H1 (cell line): ENCODE data around the gene RABL6. TPM values are rescaled to one million over a fixed set of nuclear protein-coding genes. Genes with fewer than 3 reads are reported as not detected.

Experiments used
- CTCF ChIA-PET: fragments of 300-600 bp; sonication (Branson Sonifier 250); formaldehyde crosslinking; loops from one replicate; lab custom pipeline; 2021; ENCODE audit not compliant: partially characterized antibody; lab: Charles Lee
- POLR2A ChIA-PET: fragments of 300-600 bp; sonication (Branson Sonifier 250); formaldehyde crosslinking; loops from one replicate; lab custom pipeline; 2021; ENCODE audit warnings: inconsistent platforms; ENCODE audit not compliant: partially characterized antibody; lab: Charles Lee
- DNase-seq, 2 experiments: peaks; one replicate each; pipeline versions ENCODE4 v3.0.0 to v3.0.0-alpha.2; 2010 to 2022; ENCODE audit warnings: low spot score in 2 of 2, low read depth in 1 of 2, mixed read lengths in 1 of 2
- FAIRE-seq: peaks from 2 replicates; lab custom pipeline; 2011; peaks lifted over from hg19 to GRCh38; lab: Jason Lieb, UNC
- H2AFZ ChIP-seq: 2 replicates; pipeline ENCODE4 v1.8.1; 2012; ENCODE audit warnings: low read length, inconsistent platforms
- H2AK5ac ChIP-seq: 2 replicates; pipeline ENCODE4 v1.6.1; 2013; ENCODE audit warnings: low read depth, low read length
- H2BK120ac ChIP-seq: replicated peaks from 2 replicates; pipeline ENCODE3; 2013; ENCODE audit warnings: low read depth, low read length, inconsistent platforms
- H2BK12ac ChIP-seq: 2 replicates; pipeline ENCODE4 v1.6.1; 2013; ENCODE audit warnings: low read depth, low read length
- H2BK15ac ChIP-seq: 2 replicates; pipeline ENCODE4 v1.6.1; 2013; ENCODE audit warnings: low read length
- H2BK20ac ChIP-seq: 2 replicates; pipeline ENCODE4 v1.6.1; 2013; ENCODE audit warnings: low read length
- H2BK5ac ChIP-seq: 2 replicates; pipeline ENCODE4 v1.6.1; 2013; ENCODE audit warnings: low read depth, low read length
- H3K14ac ChIP-seq: 2 replicates; pipeline ENCODE4 v1.6.1; 2013; ENCODE audit warnings: inconsistent platforms; ENCODE audit not compliant: insufficient read length
- H3K18ac ChIP-seq: 2 replicates; pipeline ENCODE4 v1.6.1; 2013; ENCODE audit warnings: low read length; ENCODE audit errors: extremely low read depth
- H3K23ac ChIP-seq: 2 replicates; pipeline ENCODE4 v1.6.1; 2013; ENCODE audit warnings: inconsistent platforms; ENCODE audit not compliant: insufficient read length
- H3K23me2 ChIP-seq: 2 replicates; pipeline ENCODE4 v1.6.1; 2013; ENCODE audit warnings: low read depth, low read length
- H3K27ac ChIP-seq: 2 replicates; pipeline ENCODE4 v1.6.1; 2011; ENCODE audit warnings: low read depth, low read length, inconsistent platforms
- H3K27me3 ChIP-seq, 4 experiments: replicated peaks in 1 of 4; 1 replicate in 1 of 4; 2 replicates in 3 of 4; pipeline versions ENCODE4 v1.6.1 to v1.8.1; 2011 to 2013; ENCODE audit warnings: low read length in 3 of 4, mild to moderate bottlenecking in 3 of 4, inconsistent platforms in 2 of 4, mixed read lengths in 2 of 4, moderate library complexity in 1 of 4; ENCODE audit not compliant: control insufficient read depth in 3 of 4, insufficient read depth in 3 of 4; ENCODE audit errors: extremely low read depth in 1 of 4
- H3K36me3 ChIP-seq, 4 experiments: 2 replicates each; pipeline versions ENCODE4 v1.6.1 to v1.8.1; 2011 to 2013; ENCODE audit warnings: mild to moderate bottlenecking in 4 of 4, low read length in 3 of 4, moderate library complexity in 2 of 4, control low read depth in 1 of 4, inconsistent platforms in 1 of 4; ENCODE audit not compliant: insufficient read depth in 4 of 4, control insufficient read depth in 2 of 4
- H3K4ac ChIP-seq: replicated peaks from 2 replicates; pipeline ENCODE3; 2013; ENCODE audit warnings: low read length, low read depth, mixed read lengths, inconsistent platforms; ENCODE audit not compliant: insufficient read length
- H3K4me1 ChIP-seq, 4 experiments: replicated peaks in 1 of 4; 1 replicate in 1 of 4; 2 replicates in 3 of 4; pipeline versions ENCODE4 v1.6.1 to v1.8.1; 2011 to 2013; ENCODE audit warnings: low read length in 3 of 4, inconsistent platforms in 2 of 4, mixed read lengths in 1 of 4; ENCODE audit not compliant: insufficient read depth in 4 of 4, control insufficient read depth in 3 of 4
- H3K4me2 ChIP-seq, 2 experiments: 2 replicates each; pipeline versions ENCODE4 v1.6.1 to v1.8.1; 2011 to 2013; ENCODE audit warnings: low read depth in 2 of 2, low read length in 2 of 2, control low read depth in 1 of 2, inconsistent platforms in 1 of 2, mild to moderate bottlenecking in 1 of 2; ENCODE audit not compliant: insufficient read depth in 1 of 2
- H3K4me3 ChIP-seq, 4 experiments: fragments of 200-600, 300-600 bp in 1 of 4; sonication (generic), shearing (Covaris generic), sonication (Bioruptor Twin) in 1 of 4; 2 replicates each; pipeline versions ENCODE4 v1.5.1 to v1.8.1; 2011 to 2016; ENCODE audit warnings: low read length in 4 of 4, low read depth in 3 of 4, control low read depth in 2 of 4, inconsistent platforms in 2 of 4, mild to moderate bottlenecking in 2 of 4, mixed read lengths in 1 of 4, moderate library complexity in 1 of 4; ENCODE audit not compliant: insufficient read depth in 2 of 4; ENCODE audit errors: extremely low read depth in 1 of 4
- H3K56ac ChIP-seq: replicated peaks from 2 replicates; pipeline ENCODE3; 2013; ENCODE audit warnings: low read depth, mild to moderate bottlenecking, mixed read lengths, low read length, inconsistent platforms; ENCODE audit not compliant: insufficient read length
- H3K79me1 ChIP-seq: 2 replicates; pipeline ENCODE4 v1.6.1; 2013; ENCODE audit warnings: low read depth, low read length, control low read depth
- H3K79me2 ChIP-seq, 2 experiments: 2 replicates each; pipeline versions ENCODE4 v1.6.1 to v1.8.1; 2012 to 2013; ENCODE audit warnings: low read length in 2 of 2, mild to moderate bottlenecking in 2 of 2, inconsistent platforms in 1 of 2; ENCODE audit not compliant: insufficient read depth in 2 of 2, control insufficient read depth in 1 of 2
- H3K9ac ChIP-seq, 4 experiments: replicated peaks in 1 of 4; 1 replicate in 1 of 4; 2 replicates in 3 of 4; pipeline versions ENCODE4 v1.6.1 to v1.8.1; 2011 to 2013; ENCODE audit warnings: low read depth in 3 of 4, low read length in 3 of 4, control low read depth in 2 of 4, mild to moderate bottlenecking in 2 of 4, moderate library complexity in 2 of 4, inconsistent platforms in 1 of 4; ENCODE audit errors: extremely low read depth in 1 of 4
- H3K9me3 ChIP-seq, 2 experiments: 2 replicates each; pipeline versions ENCODE4 v1.6.1 to v1.8.1; 2012 to 2013; ENCODE audit warnings: mild to moderate bottlenecking in 2 of 2, moderate library complexity in 2 of 2, control low read depth in 1 of 2, inconsistent platforms in 1 of 2, low read depth in 1 of 2, low read length in 1 of 2, mixed read lengths in 1 of 2; ENCODE audit not compliant: insufficient read depth in 2 of 2
- H4K20me1 ChIP-seq, 2 experiments: replicated peaks in 1 of 2; 2 replicates each; pipeline versions ENCODE3 to v1.8.1; 2011 to 2013; ENCODE audit warnings: inconsistent platforms in 2 of 2, low read length in 2 of 2, mild to moderate bottlenecking in 1 of 2; ENCODE audit not compliant: insufficient read depth in 2 of 2, control insufficient read depth in 1 of 2
- H4K5ac ChIP-seq: 2 replicates; pipeline ENCODE4 v1.6.1; 2013; ENCODE audit warnings: low read length, low read depth, mixed read lengths, inconsistent platforms; ENCODE audit not compliant: insufficient read length
- H4K8ac ChIP-seq: 2 replicates; pipeline ENCODE4 v1.8.0; 2013; ENCODE audit warnings: mild to moderate bottlenecking, moderate library complexity, low read length, inconsistent platforms; ENCODE audit not compliant: insufficient read depth; ENCODE audit errors: extremely low read depth
- H4K91ac ChIP-seq: replicated peaks from 2 replicates; pipeline ENCODE3; 2013; ENCODE audit warnings: low read length, mixed read lengths, inconsistent platforms; ENCODE audit not compliant: insufficient read length
- BACH1 ChIP-seq: IDR thresholded peaks from 2 replicates; pipeline ENCODE4 v1.6.1; 2012; ENCODE audit warnings: low read length, improper control_type of control experiment
- EGR1 ChIP-seq: IDR thresholded peaks from 2 replicates; pipeline ENCODE4 v1.6.1; 2011; ENCODE audit warnings: low read depth, low read length, borderline replicate concordance
- GABPA ChIP-seq: IDR thresholded peaks from 2 replicates; pipeline ENCODE4 v1.6.1; 2011; ENCODE audit warnings: mild to moderate bottlenecking, low read length, moderate library complexity, borderline replicate concordance; ENCODE audit not compliant: insufficient read depth
- KDM1A ChIP-seq: fragments of 200-600, 300-600 bp; sonication (generic); IDR thresholded peaks from 2 replicates; pipeline ENCODE4 v1.7.1; 2016; ENCODE audit warnings: mild to moderate bottlenecking, low read length, borderline replicate concordance
- POU5F1 ChIP-seq: IDR thresholded peaks from 2 replicates; pipeline ENCODE4 v1.6.1; 2011; ENCODE audit warnings: low read depth, mild to moderate bottlenecking, low read length, moderate library complexity
- SIRT6 ChIP-seq: IDR thresholded peaks from one replicate; pipeline ENCODE4 v1.7.1; 2012; ENCODE audit warnings: low read length, inconsistent platforms
- SP1 ChIP-seq: IDR thresholded peaks from 2 replicates; pipeline ENCODE4 v1.6.1; 2011; ENCODE audit warnings: low read depth, low read length
- SUZ12 ChIP-seq: fragments of 200-600 bp; sonication (generic); IDR thresholded peaks from 2 replicates; pipeline ENCODE4 v1.6.1; 2012; ENCODE audit warnings: mild to moderate bottlenecking, inconsistent platforms, low read length, moderate library complexity, mixed read lengths
- TAF1 ChIP-seq: IDR thresholded peaks from 2 replicates; pipeline ENCODE4 v1.6.1; 2011; ENCODE audit warnings: mild to moderate bottlenecking, low read depth, low read length
- WGBS, 2 experiments: shearing (Covaris generic) in 1 of 2; methylation state at CpG; one replicate each; pipeline versions ENCODE4 v1.1.6 to v1.1.7; 2013 to 2015; ENCODE audit warnings: low lambda C conversion rate in 2 of 2, mixed read lengths in 2 of 2, inconsistent platforms in 1 of 2, low coverage in 1 of 2, missing lambda C conversion rate in 1 of 2; ENCODE audit not compliant: insufficient replicate concordance in 2 of 2, insufficient coverage in 1 of 2, insufficient read length in 1 of 2; ENCODE audit errors: extremely low coverage in 1 of 2, missing lambda C conversion rate in 1 of 2; 5-methylcytosine and 5-hydroxymethylcytosine counted together
- polyA plus RNA-seq, 7 experiments: library from polyadenylated mRNA; depleted of rRNA in 3 of 7; stranded (reverse) in 5 of 7; unstranded in 2 of 7; fragments of >200 nt in 5 of 7; fragments of 200-250 nt in 2 of 7; gene quantifications; 1 replicate in 5 of 7; 2 replicates in 1 of 7; 4 replicates in 1 of 7; pipeline versions ENCODE4 v1.2.1 to v1.2.3, GENCODE V29; 2011 to 2013; ENCODE audit warnings: missing spikeins in 2 of 7, mixed read lengths in 2 of 7
- total RNA-seq: library from RNA; stranded (reverse); fragmentation: NEBNext Ultra II Directional; extraction: Animal tissue kit (Norgen Biotek cat#: 25700); gene quantifications from 2 replicates; pipeline ENCODE4 v1.2.1, GENCODE V29; 2021
- TF ChIP-seq, protein P1 (sequence below): IDR thresholded peaks from 2 replicates; pipeline ENCODE4 v1.6.1; 2011; ENCODE audit warnings: low read length, improper control_type of control experiment
- TF ChIP-seq, protein P2 (sequence below): IDR thresholded peaks from 2 replicates; pipeline ENCODE4 v1.6.1; 2012; ENCODE audit warnings: low read length, inconsistent platforms

Gene RABL6
- total and polyA plus RNA-seq, 2 of the 8 experiments (the other 6 are each of a cell fraction or from before 2014, with no cell fraction given) = 70.1 to 130 TPM

DNA sequence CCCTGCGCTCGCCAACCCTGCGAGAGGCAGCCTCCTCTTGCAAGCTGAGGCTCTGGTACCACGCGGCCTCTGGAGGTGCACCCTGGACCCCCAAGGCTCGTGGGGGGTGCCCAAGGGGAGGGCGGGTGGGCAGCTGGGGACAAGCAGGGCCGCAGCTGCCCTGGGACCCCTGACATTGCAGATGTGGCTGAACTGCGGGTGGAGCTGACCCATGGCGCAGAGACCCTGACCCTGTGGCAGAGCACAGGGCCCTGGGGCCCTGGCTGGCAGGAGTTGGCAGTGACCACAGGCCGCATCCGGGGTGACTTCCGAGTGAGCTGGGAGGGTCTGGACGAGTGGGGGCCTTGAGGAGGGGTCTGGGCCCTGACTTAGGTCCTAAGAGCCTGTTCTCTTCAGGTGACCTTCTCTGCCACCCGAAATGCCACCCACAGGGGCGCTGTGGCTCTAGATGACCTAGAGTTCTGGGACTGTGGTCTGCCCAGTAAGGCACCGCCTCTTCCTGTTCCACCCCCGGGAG, 45.9 kb downstream of the RABL6 start:
- Histone ChIP-seq H3K18ac (no peak overlapping the region), H2BK120ac (no peak overlapping the region)
- CTCF ChIA-PET = interaction anchor here (1.2 kb wide), 1 partner anchor 11 kb away, joined by 3 read pairs; no protein-coding TSS in a partner anchor
- TF ChIP-seq POU5F1 (no peak), GABPA (no peak), TAF1 (no peak), SIRT6 (no peak), EGR1 (no peak), SUZ12 (no peak), KDM1A (no peak), SP1 (no peak), BACH1 (no peak)
- TF ChIP-seq, protein P1, sequence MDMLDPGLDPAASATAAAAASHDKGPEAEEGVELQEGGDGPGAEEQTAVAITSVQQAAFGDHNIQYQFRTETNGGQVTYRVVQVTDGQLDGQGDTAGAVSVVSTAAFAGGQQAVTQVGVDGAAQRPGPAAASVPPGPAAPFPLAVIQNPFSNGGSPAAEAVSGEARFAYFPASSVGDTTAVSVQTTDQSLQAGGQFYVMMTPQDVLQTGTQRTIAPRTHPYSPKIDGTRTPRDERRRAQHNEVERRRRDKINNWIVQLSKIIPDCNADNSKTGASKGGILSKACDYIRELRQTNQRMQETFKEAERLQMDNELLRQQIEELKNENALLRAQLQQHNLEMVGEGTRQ = no peak
- TF ChIP-seq, protein P2, sequence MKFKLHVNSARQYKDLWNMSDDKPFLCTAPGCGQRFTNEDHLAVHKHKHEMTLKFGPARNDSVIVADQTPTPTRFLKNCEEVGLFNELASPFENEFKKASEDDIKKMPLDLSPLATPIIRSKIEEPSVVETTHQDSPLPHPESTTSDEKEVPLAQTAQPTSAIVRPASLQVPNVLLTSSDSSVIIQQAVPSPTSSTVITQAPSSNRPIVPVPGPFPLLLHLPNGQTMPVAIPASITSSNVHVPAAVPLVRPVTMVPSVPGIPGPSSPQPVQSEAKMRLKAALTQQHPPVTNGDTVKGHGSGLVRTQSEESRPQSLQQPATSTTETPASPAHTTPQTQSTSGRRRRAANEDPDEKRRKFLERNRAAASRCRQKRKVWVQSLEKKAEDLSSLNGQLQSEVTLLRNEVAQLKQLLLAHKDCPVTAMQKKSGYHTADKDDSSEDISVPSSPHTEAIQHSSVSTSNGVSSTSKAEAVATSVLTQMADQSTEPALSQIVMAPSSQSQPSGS = no peak

More for the DNA sequence above, 45.9 kb downstream of the RABL6 start:
- Histone ChIP-seq H3K36me3 (peaks cover 0 to 7% (median 3%) of the 10 kb centered on the region in 4 experiments; a peak in 5 of 8 replicates), H3K27ac (no peak overlapping the region), H2BK12ac (no peak overlapping the region), H3K79me1 (no peaks in the 10 kb centered on the region), H2BK20ac (no peak overlapping the region), H3K56ac (no peak overlapping the region), H2BK5ac (no peak overlapping the region), H4K8ac (no peak overlapping the region), H3K79me2 (no peaks in the 10 kb centered on the region), H4K5ac (no peak overlapping the region), H3K4ac (no peak overlapping the region), H3K4me1 (peaks cover 0 to 10% (median 3%) of the 10 kb centered on the region in 4 experiments; a peak in 5 of 7 replicates), H2AK5ac (no peak overlapping the region), H3K4me2 (no peak overlapping the region), H4K91ac (no peak overlapping the region), H3K27me3 (no peaks in the 10 kb centered on the region), H2AFZ (no peak overlapping the region), H3K9ac (no peak overlapping the region), H3K4me3 (no peak overlapping the region), H3K23me2 (peaks cover 2% of the 10 kb centered on the region; the same call in 1 of the 2 replicates), H2BK15ac (no peak overlapping the region), H3K14ac (no peak overlapping the region), H3K23ac (no peak overlapping the region), H4K20me1 (peaks cover 7 to 14% of the 10 kb centered on the region in 2 experiments), H3K9me3 (no peaks in the 10 kb centered on the region)
- POLR2A ChIA-PET = interaction anchor here (1.1 to 16.2 kb wide), 2 partner anchors 12 to 15 kb away, joined by 4 to 248 read pairs; partner anchors contain the start of genes AJM1 and EDF1
- peak in 1 of 2 experiments; percentile 45 for DNase-seq
- WGBS, 2 experiments = 91% methylated on average over 13 of the region's 18 CpGs; no CpG with 5 or more reads in 1 of the 2 experiments
- FAIRE-seq = no peak
